ENCODE results near the gene FAF2.
A peak's percentile ranks its signal among the peaks of the same experiment; 100 is the strongest.
"Not testable (repeated sequence)": the region's sequence is repeated elsewhere in the genome, so short reads cannot be mapped to it uniquely, and the experiment has no call there.

The FAF2 gene

DNA sequence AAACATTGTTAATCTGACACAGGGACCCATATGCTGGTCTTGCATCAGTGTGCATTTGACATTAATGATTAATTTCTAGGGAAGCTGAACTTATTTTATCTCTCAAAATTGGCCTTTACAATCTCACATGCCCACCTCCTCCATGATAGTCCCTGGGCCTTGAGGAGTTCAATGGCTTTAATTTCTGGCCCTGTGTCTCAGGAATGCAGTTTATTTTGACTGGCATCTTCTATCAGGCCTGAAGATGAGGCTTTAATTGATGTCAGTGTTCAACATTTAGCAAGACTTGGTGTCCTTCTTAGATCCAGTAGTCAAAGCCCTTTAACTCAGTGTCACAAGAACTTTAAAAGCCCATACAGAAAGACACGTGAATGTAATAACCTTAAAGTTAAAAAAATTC, 21.3 kb upstream of the FAF2 start:
- Histone ChIP-seq H4K20me1 (no peaks in the 10 kb centered on the region), H3K27ac (no peak overlapping the region), H3K4me2 (no peak overlapping the region), H3K27me3 (no peaks in the 10 kb centered on the region), H3K4me3 (no peak overlapping the region), H3K4me1 (peaks cover 10 to 18% (median 15%) of the 10 kb centered on the region in 10 experiments), H3K9me3 (replicated peaks in 1 of 11) (peaks cover 28 to 68% (median 58%) of the 10 kb centered on the region in 11 experiments), H3K36me3 (0 out of 22 replicates have a peak, but pooled peaks cover 0 to 4% (median 0%) of the 10 kb centered on the region in 11 experiments), H3K9ac (no peak overlapping the region)
- TF ChIP-seq Cebpa-rat (IDR thresholded peaks at IDR 0.05), result no peak

DNA sequence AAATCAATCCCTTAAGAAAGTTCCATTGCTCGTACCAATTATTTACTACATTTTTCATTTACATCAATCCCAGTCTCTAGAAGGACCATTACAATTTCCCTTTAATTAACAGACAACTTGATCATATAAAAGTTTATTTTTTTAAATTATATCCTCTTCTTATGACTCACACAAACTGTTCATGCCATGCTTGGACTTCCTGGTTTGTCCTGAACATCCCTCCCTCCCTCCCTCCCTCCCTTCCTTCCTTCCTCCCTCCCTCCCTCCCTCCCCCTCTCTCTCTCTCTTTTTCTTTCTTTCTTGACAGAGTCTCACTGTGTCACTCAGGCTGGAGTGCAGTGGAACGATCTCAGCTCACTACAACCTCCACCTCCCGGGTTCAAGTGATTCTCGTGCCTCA, 20.2 kb upstream of the FAF2 start:
- peaks cover 19 to 64% (median 55%) of the 10 kb centered on the region in 11 experiments for H3K9me3 ChIP-seq (replicated peaks in 1 of 11)
- no peaks in the 10 kb centered on the region for H4K20me1 ChIP-seq
- H3K9ac ChIP-seq, result no peak overlapping the region
- H3K4me1 ChIP-seq, result peaks cover 10 to 18% (median 15%) of the 10 kb centered on the region in 10 experiments
- no peak for TF ChIP-seq Cebpa-rat (IDR thresholded peaks at IDR 0.05)
- no peaks in the 10 kb centered on the region for H3K27me3 ChIP-seq
- H3K4me2 ChIP-seq, result no peak overlapping the region
- H3K27ac ChIP-seq, result no peak overlapping the region
- H3K4me3 ChIP-seq, result no peak overlapping the region
- H3K36me3 ChIP-seq, result 0 out of 22 replicates have a peak, but pooled peaks cover 0 to 4% (median 0%) of the 10 kb centered on the region in 11 experiments

DNA sequence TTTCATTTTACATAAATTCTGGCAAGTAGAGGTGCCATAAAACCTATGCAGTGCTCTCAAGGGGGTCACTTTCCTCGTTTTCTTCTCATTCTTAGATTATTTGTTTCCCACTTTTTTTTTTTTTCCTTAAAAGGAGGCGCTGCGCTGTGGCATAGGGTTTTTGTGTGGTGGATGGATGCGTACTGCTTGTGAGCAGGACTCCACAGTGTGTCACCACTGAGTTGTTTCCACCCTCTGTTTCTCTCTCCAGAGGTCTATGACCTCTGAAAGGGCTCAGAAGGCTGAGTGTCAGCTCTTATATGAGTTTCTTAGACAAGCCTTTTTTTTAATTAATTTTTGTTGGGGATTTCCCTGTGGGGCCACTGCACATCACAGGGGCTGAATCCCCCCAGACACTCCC, 18.2 kb upstream of the FAF2 start:
- H3K9me3 ChIP-seq (replicated peaks in 1 of 11), result peaks cover 13 to 62% (median 44%) of the 10 kb centered on the region in 11 experiments
- H4K20me1 ChIP-seq, result no peaks in the 10 kb centered on the region
- H3K27ac ChIP-seq, result peak overlapping the region in 10 of 11 experiments; percentile 51 to 82 (median 71); a peak in 18 of 22 replicates
- no peak overlapping the region for H3K4me3 ChIP-seq
- H3K4me1 ChIP-seq, result peaks cover 10 to 18% (median 15%) of the 10 kb centered on the region in 10 experiments
- no peak for TF ChIP-seq Cebpa-rat (IDR thresholded peaks at IDR 0.05)
- H3K27me3 ChIP-seq, result no peaks in the 10 kb centered on the region
- 0 out of 22 replicates have a peak, but pooled peaks cover 0 to 4% (median 0%) of the 10 kb centered on the region in 11 experiments for H3K36me3 ChIP-seq
- H3K4me2 ChIP-seq, result peak overlapping the region; percentile 58 to 90 (median 72); a peak in 21 of 22 replicates
- H3K9ac ChIP-seq, result peak overlapping the region; percentile 27 to 67 (median 57); a peak in 17 of 22 replicates

DNA sequence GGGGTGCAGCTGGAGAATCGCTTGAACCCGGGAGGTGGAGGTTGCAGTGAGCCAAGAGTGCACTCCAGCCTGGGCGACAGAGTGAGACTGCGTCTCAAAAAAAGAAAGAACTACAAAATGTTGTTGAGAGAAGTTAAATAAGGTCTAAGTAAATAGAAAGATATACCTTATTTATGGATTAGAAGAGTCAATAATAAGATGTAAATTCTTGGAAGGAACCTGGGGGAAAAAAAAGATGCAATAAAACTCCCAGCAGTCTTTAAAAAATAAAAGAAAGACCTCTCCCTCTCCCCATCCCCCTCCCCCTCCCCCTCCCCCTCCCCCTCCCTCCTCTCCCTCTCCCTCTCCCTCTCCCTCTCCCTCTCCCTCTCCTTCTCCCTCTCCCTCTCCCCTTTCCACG, 15.5 kb upstream of the FAF2 start:
- no peaks in the 10 kb centered on the region for H4K20me1 ChIP-seq
- no peak overlapping the region for H3K4me2 ChIP-seq
- TF ChIP-seq Cebpa-rat (IDR thresholded peaks at IDR 0.05), result no peak
- no peak overlapping the region for H3K9ac ChIP-seq
- H3K9me3 ChIP-seq (replicated peaks in 1 of 11), result peaks cover 0 to 47% (median 27%) of the 10 kb centered on the region in 11 experiments; a peak in 17 of 22 replicates
- no peak overlapping the region for H3K4me3 ChIP-seq
- no peaks in the 10 kb centered on the region for H3K27me3 ChIP-seq
- H3K4me1 ChIP-seq, result peaks cover 28 to 45% (median 40%) of the 10 kb centered on the region in 10 experiments
- no peaks in the 10 kb centered on the region for H3K36me3 ChIP-seq
- no peak overlapping the region for H3K27ac ChIP-seq

DNA sequence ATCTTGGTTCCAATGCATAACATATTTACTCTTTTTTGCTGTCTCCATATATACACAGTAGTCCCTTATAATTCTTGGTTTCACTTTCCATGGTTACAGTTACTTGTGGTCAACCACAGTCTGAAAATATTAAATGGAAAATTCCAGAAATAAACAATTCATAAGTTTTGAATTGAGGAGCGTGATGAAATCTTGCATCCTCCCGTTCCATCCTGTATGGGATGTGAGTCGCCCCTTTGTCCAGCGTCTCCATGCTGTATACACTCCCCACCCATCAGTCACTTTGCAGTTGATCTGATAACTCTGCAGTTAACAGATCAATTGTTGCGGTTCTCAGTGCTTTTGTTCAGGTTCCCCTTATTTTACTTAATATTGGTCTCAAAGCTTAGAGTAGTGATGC, 11.5 kb upstream of the FAF2 start:
- Histone ChIP-seq H3K36me3 (no peaks in the 10 kb centered on the region), H3K4me3 (peak overlapping the region; percentile 37 to 65 (median 48); a peak in 18 of 20 replicates), H3K4me1 (peaks cover 22 to 67% (median 59%) of the 10 kb centered on the region in 10 experiments), H3K9ac (peak overlapping the region; percentile 38 to 75 (median 71)), H3K4me2 (peak overlapping the region; percentile 71 to 94 (median 85)), H3K9me3 (replicated peaks in 1 of 11) (peaks cover 0 to 37% (median 24%) of the 10 kb centered on the region in 11 experiments; a peak in 17 of 22 replicates), H3K27ac (peak overlapping the region in 10 of 11 experiments; percentile 29 to 88 (median 80); a peak in 20 of 22 replicates), H4K20me1 (no peaks in the 10 kb centered on the region), H3K27me3 (no peaks in the 10 kb centered on the region)
- 0 out of 22 replicates have a peak, but pooled peaks of 1 of the 11 experiments have one; percentile 9 for TF ChIP-seq Cebpa-rat (IDR thresholded peaks at IDR 0.05)

DNA sequence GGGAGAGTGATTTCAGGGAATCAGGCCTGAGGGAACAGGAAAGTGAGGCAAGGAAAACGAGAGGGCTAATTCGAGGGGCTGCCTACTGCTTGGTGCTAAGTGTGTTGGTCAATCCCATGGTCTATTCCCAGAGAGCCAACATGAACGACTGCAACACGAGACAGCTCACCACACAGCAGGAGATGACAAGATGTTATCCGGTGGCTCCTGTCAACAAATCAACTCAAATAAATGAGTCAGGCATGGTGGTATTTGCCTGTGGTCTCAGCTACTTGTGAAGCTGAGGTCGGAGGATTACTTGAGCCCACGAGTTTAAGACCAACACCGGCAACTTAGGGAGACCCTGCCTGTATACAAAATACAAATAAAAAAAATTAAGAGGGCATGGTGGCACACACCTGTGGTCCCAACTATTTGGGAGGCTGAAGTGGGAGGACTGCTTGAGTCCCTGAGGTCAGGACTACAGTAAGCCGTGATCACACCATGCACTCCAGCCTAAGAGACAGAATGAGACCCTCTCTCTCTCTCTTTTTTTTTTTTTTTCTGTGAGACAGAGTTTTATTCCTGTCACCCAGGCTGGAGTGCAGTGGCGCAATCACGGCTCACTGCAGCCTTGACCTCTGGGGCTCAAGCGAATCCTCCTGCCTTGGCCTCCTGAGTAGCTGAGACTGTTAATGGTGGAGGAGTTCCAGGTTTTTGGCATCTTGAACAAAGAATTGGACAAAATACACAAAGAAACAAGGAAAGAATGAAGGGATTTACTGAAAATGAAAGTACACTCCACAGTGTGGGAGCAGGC, 9.0 kb upstream of the FAF2 start:
- Histone ChIP-seq H3K27me3 (no peaks in the 10 kb centered on the region), H4K20me1 (no peaks in the 10 kb centered on the region), H3K9ac (no peak overlapping the region), H3K27ac (peak overlapping the region in 8 of 11 experiments; percentile 28 to 88 (median 82); a peak in 13 of 22 replicates), H3K9me3 (replicated peaks in 1 of 11) (peaks cover 0 to 15% (median 10%) of the 10 kb centered on the region in 11 experiments; a peak in 13 of 22 replicates), H3K36me3 (no peaks in the 10 kb centered on the region), H3K4me1 (peaks cover 27 to 78% (median 72%) of the 10 kb centered on the region in 10 experiments), H3K4me2 (peak overlapping the region in 8 of 11 experiments; percentile 0 to 78 (median 28); a peak in 11 of 22 replicates), H3K4me3 (no peak overlapping the region)
- no peak for TF ChIP-seq Cebpa-rat (IDR thresholded peaks at IDR 0.05)

DNA sequence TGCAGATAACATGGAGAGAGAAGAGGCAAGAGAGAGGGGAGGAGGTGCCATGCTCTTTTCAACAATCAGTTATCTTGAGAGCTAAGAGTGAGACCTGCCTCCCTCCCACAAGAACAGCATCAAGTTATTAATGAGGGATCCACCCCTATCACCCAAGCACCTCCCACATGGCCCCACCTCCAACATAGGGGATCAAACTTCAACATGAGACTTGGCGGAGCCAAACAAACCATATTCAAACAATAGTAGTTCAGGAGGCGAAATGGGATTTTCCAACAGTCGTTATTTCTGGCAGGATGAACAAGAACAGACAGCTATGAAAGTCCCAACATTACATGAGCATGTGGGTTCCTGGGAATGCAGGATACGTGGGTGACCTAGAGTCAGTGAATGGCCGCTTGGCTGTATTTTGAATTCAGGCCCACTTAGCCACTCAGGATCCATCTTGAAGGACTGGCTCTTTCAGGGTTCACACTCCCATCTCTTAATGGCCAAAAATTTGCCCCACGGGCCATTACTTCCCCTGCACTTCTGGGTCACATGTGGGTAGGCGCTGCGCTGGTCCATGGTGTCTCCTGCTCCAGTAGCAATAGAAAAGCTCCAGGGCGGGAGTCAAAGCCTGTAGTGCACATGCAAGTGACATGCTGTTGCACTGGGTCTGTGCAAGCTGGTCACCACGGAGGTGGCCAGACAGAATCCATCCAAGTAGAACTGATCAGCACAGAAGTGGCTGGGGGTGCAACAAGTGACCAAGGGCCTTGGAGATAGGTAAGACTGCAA, 7.1 kb upstream of the FAF2 start:
- Histone ChIP-seq H3K4me3 (no peak overlapping the region), H3K4me2 (peak overlapping the region; percentile 36 to 84 (median 73)), H3K36me3 (no peaks in the 10 kb centered on the region), H3K27me3 (no peaks in the 10 kb centered on the region), H3K9ac (peak overlapping the region in 2 of 11 experiments; percentile 59 to 66; a peak in 3 of 22 replicates), H3K9me3 (replicated peaks in 1 of 11) (no peaks in the 10 kb centered on the region), H4K20me1 (no peaks in the 10 kb centered on the region), H3K27ac (peak overlapping the region in 6 of 11 experiments; percentile 33 to 69 (median 59); a peak in 11 of 22 replicates), H3K4me1 (peaks cover 27 to 77% (median 67%) of the 10 kb centered on the region in 10 experiments)
- no peak for TF ChIP-seq Cebpa-rat (IDR thresholded peaks at IDR 0.05)

GRCh38 chr5:176441921-176442323, 6.3 kb upstream of the FAF2 start:
- Histone ChIP-seq H3K4me3 (no peak overlapping the region), H3K9me3 (replicated peaks in 1 of 11) (no peaks in the 10 kb centered on the region), H3K4me1 (peaks cover 27 to 77% (median 66%) of the 10 kb centered on the region in 10 experiments), H3K27me3 (no peaks in the 10 kb centered on the region), H3K27ac (peak overlapping the region in 9 of 11 experiments; percentile 16 to 69 (median 56); a peak in 14 of 22 replicates), H3K9ac (peak overlapping the region in 8 of 11 experiments; percentile 6 to 66 (median 36); a peak in 11 of 22 replicates), H3K36me3 (no peaks in the 10 kb centered on the region), H3K4me2 (peak overlapping the region; percentile 36 to 84 (median 73)), H4K20me1 (no peaks in the 10 kb centered on the region)
- peak in 1 of 11 experiments; percentile 28; a peak in 1 of 22 replicates for TF ChIP-seq Cebpa-rat (IDR thresholded peaks at IDR 0.05)

- Histone ChIP-seq H3K27ac (peak overlapping the region in 6 of 11 experiments; percentile 50 to 69 (median 59); a peak in 5 of 22 replicates), H3K4me1 (peaks cover 27 to 71% (median 60%) of the 10 kb centered on the region in 10 experiments), H3K4me2 (peak overlapping the region in 8 of 11 experiments; percentile 69 to 84 (median 78); a peak in 14 of 22 replicates)
- H4K20me1 ChIP-seq; H3K27me3 ChIP-seq; H3K4me3 ChIP-seq; H3K9ac ChIP-seq; H3K36me3 ChIP-seq; H3K9me3 ChIP-seq (replicated peaks in 1 of 11): not testable (repeated sequence)
Measured at GRCh38 chr5:176442911-176443310, 5.3 kb upstream of the FAF2 start.
